Retinal pigment epithelial cell (primary cell): Measurements from ENCODE around the gene ITPK1.
"Not testable (repeated sequence)": the region's sequence is repeated elsewhere in the genome, so short reads cannot be mapped to it uniquely, and the experiment has no call there.

Experiments
- DNase-seq: peaks from one replicate; pipeline ENCODE4 v3.0.0-alpha.2; 2010; ENCODE audit warnings: low read depth
- H3K4me3 ChIP-seq: 2 replicates; pipeline ENCODE4 v1.5.1; 2011; ENCODE audit warnings: mild to moderate bottlenecking, low read length, control low read depth, moderate library complexity
- TF ChIP-seq, protein P1 (sequence below): conservative IDR thresholded peaks from 2 replicates; pipeline ENCODE4 v1.5.1; 2011; ENCODE audit warnings: low read depth, low read length, control low read depth, inconsistent platforms

The ITPK1 gene

DNA sequence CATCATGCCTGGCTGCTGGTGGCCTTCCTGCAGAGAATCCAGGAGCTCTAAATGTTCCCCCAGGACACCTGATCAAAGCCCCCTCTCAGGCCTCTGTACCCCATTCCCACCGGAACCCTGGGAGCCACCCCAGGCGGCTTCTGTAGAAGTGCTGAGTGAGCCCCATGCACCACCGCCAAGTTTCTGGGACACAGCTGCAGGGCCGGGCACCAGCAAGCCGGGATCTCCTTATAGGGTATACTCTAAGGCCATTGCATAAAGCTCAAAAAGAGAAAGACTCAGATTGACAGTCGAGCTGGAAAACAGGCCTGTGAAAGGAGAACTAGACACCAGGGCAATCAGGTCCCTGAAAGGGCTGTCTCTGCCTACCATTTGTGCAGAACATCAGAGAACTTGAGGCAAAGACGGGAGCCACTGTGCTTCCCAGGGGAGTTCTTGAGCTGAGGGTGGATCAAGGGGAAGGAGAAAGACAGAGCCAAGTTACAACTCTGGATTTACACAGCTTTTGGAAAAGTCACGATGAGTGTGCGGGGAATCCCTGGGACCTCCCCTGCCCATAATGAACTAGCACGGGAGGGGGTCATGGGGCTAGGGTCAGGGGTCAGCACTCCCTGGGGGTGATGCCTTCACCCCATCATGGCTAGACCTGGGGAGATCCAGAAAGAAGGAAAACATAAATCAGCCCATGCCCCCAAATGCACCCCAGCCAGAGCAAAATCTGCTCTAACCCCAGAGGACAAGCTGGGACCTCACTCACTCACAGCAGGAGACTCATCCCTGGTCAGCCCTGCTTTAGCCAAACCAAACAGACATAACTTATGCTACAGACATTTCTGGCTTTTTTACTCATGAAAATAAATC is 51.1 kb downstream of the ITPK1 start:
- no peak overlapping the region for H3K4me3 ChIP-seq
- DNase-seq: no peak
- TF ChIP-seq, protein P1, sequence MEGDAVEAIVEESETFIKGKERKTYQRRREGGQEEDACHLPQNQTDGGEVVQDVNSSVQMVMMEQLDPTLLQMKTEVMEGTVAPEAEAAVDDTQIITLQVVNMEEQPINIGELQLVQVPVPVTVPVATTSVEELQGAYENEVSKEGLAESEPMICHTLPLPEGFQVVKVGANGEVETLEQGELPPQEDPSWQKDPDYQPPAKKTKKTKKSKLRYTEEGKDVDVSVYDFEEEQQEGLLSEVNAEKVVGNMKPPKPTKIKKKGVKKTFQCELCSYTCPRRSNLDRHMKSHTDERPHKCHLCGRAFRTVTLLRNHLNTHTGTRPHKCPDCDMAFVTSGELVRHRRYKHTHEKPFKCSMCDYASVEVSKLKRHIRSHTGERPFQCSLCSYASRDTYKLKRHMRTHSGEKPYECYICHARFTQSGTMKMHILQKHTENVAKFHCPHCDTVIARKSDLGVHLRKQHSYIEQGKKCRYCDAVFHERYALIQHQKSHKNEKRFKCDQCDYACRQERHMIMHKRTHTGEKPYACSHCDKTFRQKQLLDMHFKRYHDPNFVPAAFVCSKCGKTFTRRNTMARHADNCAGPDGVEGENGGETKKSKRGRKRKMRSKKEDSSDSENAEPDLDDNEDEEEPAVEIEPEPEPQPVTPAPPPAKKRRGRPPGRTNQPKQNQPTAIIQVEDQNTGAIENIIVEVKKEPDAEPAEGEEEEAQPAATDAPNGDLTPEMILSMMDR: no peak

DNA sequence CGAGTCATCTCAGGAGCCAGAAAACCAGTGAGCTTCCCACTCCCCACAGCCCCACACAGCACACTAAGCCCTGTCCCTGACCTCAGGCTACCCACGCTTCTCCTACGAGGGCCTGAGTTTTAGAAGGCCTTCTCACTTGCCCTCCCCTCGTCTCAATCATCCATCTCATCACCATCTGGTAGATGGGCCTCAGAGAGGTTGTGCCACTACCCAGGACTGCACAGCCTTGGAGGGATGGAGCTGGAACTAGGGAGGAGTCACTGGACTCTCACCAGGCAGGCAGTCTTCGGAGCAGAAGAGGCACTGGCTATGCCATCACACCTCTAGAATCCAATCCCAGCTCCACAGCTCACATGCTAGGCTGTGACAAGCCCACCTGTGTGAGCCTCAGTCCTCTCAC is 52.3 kb downstream of the ITPK1 start:
- DNase-seq: no peak
- no peak overlapping the region for H3K4me3 ChIP-seq
- TF ChIP-seq, protein P1: no peak

DNA sequence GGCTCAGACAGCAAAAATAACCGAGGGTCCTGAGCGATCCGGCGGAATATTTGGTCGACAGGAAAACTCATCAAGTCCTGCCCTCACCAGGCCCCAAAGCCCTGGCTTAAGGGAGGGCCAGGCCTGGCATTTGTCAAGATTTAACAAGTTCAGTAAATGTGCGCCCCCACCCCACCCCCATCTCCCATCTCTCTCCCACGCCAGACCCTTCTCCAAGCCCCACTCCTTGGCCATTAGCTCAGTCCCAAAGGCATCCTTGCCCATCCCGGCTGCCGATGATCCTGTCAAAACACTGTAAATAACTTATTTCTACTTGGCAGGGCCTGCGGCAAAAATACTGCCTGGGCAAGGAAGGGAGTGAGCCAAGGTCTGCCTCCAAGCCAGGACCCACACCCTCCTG is 52.8 kb downstream of the ITPK1 start:
- no peak overlapping the region for H3K4me3 ChIP-seq
- TF ChIP-seq, protein P1: no peak
- no peak for DNase-seq

DNA sequence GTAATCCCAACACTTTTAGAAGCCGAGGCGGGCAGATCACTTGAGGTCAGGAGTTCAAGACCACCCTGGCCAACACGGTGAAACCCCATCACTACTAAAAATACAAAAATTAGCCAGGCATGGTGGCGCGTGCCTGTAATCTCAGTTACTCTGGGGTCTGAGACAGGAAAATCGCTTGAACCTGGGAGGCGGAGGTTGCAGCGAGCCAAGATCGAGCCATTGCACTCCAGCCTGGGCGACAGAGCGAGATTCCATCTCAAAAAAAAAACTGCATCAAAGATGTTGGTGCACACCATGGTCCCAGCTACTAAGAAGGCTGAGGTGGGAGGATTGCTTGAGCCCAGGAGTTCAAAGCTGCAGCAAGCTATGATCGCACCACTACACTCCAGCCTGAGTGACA is 53.7 kb downstream of the ITPK1 start:
- H3K4me3 ChIP-seq, DNase-seq: not testable (repeated sequence)

DNA sequence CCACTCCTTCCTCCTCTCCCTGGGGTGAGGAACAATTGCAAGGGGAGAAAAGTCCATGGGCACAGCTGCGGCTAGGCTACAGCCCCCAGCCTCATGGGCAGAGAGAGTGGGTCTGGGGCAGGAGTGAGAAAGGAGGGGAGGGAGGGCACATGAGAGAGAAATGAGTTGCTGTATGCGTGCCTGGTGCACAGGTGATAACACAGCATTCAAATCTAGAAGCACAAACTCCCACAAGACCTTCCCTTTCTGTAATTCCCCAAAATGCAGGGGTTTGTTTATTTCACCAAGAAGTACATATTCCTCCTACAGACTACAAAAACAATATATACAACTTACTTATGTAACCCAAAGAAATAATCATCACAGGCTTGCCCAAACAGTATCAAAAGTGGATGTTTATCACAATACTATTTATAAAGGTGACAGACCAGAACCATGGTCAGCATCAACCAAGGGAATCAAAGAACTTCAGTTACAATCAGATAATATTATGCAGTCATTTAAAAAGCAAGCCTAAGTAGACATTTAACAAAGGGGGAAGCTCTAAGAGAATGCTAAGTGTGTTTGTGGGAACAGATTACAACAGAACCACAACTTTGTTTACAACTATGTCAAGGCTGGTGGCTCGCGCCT is 54.2 kb downstream of the ITPK1 start:
- no peak for DNase-seq

DNA sequence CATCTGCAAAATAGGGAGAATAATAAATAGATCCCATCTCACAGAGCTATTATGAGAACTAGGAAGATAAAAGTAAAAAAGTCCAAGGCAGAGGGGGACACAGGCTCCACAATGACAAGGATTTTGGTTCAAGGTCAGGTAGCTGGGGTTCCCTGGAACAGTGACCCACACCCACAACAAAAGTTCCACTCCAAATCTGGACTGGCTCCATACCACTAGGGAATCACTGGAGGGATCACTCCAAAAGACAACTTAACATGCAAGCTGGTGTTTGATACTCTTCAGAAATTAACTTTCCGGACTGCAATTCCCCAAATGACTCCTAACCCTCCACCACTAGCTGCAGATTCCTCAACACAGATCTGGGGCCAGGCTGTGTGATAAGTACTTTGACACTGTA is 54.9 kb downstream of the ITPK1 start:
- no peak for DNase-seq
- TF ChIP-seq, protein P1: no peak
- no peak overlapping the region for H3K4me3 ChIP-seq

More for the DNA sequence above, 54.2 kb downstream of the ITPK1 start:
- H3K4me3 ChIP-seq: no peak overlapping the region
- TF ChIP-seq, protein P1: no peak

DNA sequence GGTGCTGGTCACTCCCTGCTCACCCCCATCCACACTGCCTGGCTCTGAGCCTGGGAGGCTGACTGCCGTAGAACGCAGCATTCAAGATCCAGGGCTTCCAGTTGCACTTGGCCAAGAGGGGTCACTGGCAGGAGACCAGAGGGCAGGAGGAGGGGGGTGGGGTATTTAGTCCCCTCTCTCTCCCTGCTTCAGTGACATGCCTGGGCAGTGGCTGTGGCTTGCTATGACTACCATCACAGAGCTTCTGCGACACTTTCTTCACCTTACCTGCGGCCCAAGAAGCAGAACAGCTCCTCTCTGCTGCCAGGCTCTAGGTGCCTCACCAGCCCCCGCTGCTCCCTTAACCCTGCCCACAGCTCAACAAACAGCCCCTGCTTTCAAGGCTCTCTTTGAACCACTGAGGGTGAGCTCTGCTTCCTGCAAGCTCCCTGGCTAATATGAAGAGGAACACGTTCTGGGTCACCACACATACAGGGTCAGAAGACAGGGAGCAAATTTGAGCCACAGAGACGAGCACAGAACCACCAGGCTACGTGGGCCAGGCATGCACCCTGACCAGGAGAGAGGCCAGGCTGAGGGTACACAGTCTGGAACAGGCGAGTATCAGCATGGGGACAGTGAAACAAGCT is 55.7 kb downstream of the ITPK1 start:
- no peak for DNase-seq
- TF ChIP-seq, protein P1: no peak
- H3K4me3 ChIP-seq: no peak overlapping the region
